Raji (cell line): ENCODE data around the gene SNORC.

Source experiments
- POLR2A ChIP-seq: IDR thresholded peaks from 2 replicates; pipeline ENCODE4 v1.6.1; 2011; ENCODE audit warnings: low read depth, low read length, control low read depth; ENCODE audit not compliant: insufficient read depth

SNORC gene

GRCh38 chr2:232886176-232886575 lies 16.1 kb downstream of the SNORC start:
- no peak for TF ChIP-seq POLR2A

- no peak for TF ChIP-seq POLR2A
Measured at GRCh38 chr2:232886632-232887031, 16.6 kb downstream of the SNORC start.

GRCh38 chr2:232887171-232887850 lies 17.2 kb downstream of the SNORC start:
- TF ChIP-seq POLR2A: no peak

- TF ChIP-seq POLR2A: no peak
Measured at GRCh38 chr2:232888099-232888836, 18.2 kb downstream of the SNORC start.

- TF ChIP-seq POLR2A: no peak
Measured at GRCh38 chr2:232888839-232889529, 18.9 kb downstream of the SNORC start.

GRCh38 chr2:232889876-232890401 lies 19.9 kb downstream of the SNORC start:
- no peak for TF ChIP-seq POLR2A

GRCh38 chr2:232890536-232890895 lies 20.5 kb downstream of the SNORC start:
- no peak for TF ChIP-seq POLR2A

- no peak for TF ChIP-seq POLR2A
Measured at GRCh38 chr2:232890896-232891601, 21.0 kb downstream of the SNORC start.

- no peak for TF ChIP-seq POLR2A
Measured at GRCh38 chr2:232891621-232892071, 21.6 kb downstream of the SNORC start.

- TF ChIP-seq POLR2A: no peak
Measured at GRCh38 chr2:232892221-232892620, 22.2 kb downstream of the SNORC start.

GRCh38 chr2:232892843-232893242 lies 22.8 kb downstream of the SNORC start:
- TF ChIP-seq POLR2A: no peak

GRCh38 chr2:232893834-232894233 lies 23.8 kb downstream of the SNORC start:
- no peak for TF ChIP-seq POLR2A

- no peak for TF ChIP-seq POLR2A
Measured at GRCh38 chr2:232894251-232894650, 24.2 kb downstream of the SNORC start.

- no peak for TF ChIP-seq POLR2A
Measured at GRCh38 chr2:232894746-232895145, 24.7 kb downstream of the SNORC start.

- TF ChIP-seq POLR2A: no peak
Measured at GRCh38 chr2:232896111-232896510, 26.0 kb downstream of the SNORC start.

- TF ChIP-seq POLR2A: no peak
Measured at GRCh38 chr2:232896720-232897597, 26.9 kb downstream of the SNORC start.
